HepG2 (cell line): ENCODE results near the gene B3GNT9. TPM values are rescaled to one million over a fixed set of nuclear protein-coding genes. Genes with fewer than 3 reads are reported as not detected.
A peak's percentile ranks its signal among the peaks of the same experiment; 100 is the strongest.

Experiments used
- ASH2L ChIP-seq: fragments of 300-600, 200-600 bp; sonication (generic); IDR thresholded peaks from 2 replicates; pipeline ENCODE4 v1.7.0; 2017; ENCODE audit warnings: low read depth, mild to moderate bottlenecking, moderate library complexity, mixed read lengths, low read length; ENCODE audit not compliant: insufficient read length
- CBX5 ChIP-seq: sonication (generic); formaldehyde crosslinking; IDR thresholded peaks from 2 replicates; pipeline ENCODE4 v1.4.0; 2020; ENCODE audit warnings: missing genetic modification reagents, borderline replicate concordance
- EED ChIP-seq: sonication (generic); formaldehyde crosslinking; IDR thresholded peaks from 2 replicates; pipeline ENCODE4 v1.5.0; 2020; ENCODE audit warnings: mild to moderate bottlenecking, missing genetic modification reagents
- HES4 ChIP-seq: sonication (generic); formaldehyde crosslinking; IDR thresholded peaks from 2 replicates; pipeline ENCODE4 v1.9.0; 2021; ENCODE audit warnings: mild to moderate bottlenecking, missing genetic modification reagents, borderline replicate concordance
- PHF8 ChIP-seq: sonication (generic); formaldehyde crosslinking; IDR thresholded peaks from 2 replicates; pipeline ENCODE4 v1.5.0; 2020; ENCODE audit warnings: missing genetic modification reagents
- RBAK ChIP-seq: sonication (generic); formaldehyde crosslinking; IDR thresholded peaks from 2 replicates; pipeline ENCODE4 v1.5.1; 2020; ENCODE audit warnings: mild to moderate bottlenecking, missing genetic modification reagents
- SMC3 ChIP-seq: IDR thresholded peaks from 2 replicates; pipeline ENCODE4 v1.6.1; 2011; ENCODE audit warnings: low read length, improper control_type of control experiment
- SPEN ChIP-seq: sonication (generic); formaldehyde crosslinking; IDR thresholded peaks from 2 replicates; pipeline ENCODE4 v1.5.1; 2020; ENCODE audit warnings: low read depth, mild to moderate bottlenecking, missing genetic modification reagents
- UBTF ChIP-seq: sonication (generic); formaldehyde crosslinking; IDR thresholded peaks from 2 replicates; pipeline ENCODE4 v1.4.0; 2020; ENCODE audit warnings: mild to moderate bottlenecking, missing genetic modification reagents
- ZFP1 ChIP-seq: IDR thresholded peaks from 2 replicates; pipeline ENCODE4 v1.6.1; 2016
- ZNF138 ChIP-seq: sonication (generic); formaldehyde crosslinking; IDR thresholded peaks from 2 replicates; pipeline ENCODE4 v1.5.0; 2020; ENCODE audit warnings: mild to moderate bottlenecking, low read depth, missing genetic modification reagents
- ZNF20 ChIP-seq: sonication (generic); formaldehyde crosslinking; IDR thresholded peaks from 2 replicates; pipeline ENCODE4 v1.4.0; 2020; ENCODE audit warnings: mild to moderate bottlenecking, moderate library complexity, missing genetic modification reagents
- ZNF225 ChIP-seq: sonication (generic); formaldehyde crosslinking; IDR thresholded peaks from 2 replicates; pipeline ENCODE4 v1.4.0; 2020; ENCODE audit warnings: mild to moderate bottlenecking, missing genetic modification reagents
- ZNF451 ChIP-seq: sonication (generic); formaldehyde crosslinking; IDR thresholded peaks from 2 replicates; pipeline ENCODE4 v1.5.0; 2020; ENCODE audit warnings: mild to moderate bottlenecking, missing genetic modification reagents
- ZNF770 ChIP-seq: sonication (generic); formaldehyde crosslinking; IDR thresholded peaks from 2 replicates; pipeline ENCODE4 v1.5.0; 2020; ENCODE audit warnings: mild to moderate bottlenecking, missing genetic modification reagents
- ZNF775 ChIP-seq: sonication (generic); formaldehyde crosslinking; IDR thresholded peaks from 2 replicates; pipeline ENCODE4 v1.4.0; 2020; ENCODE audit warnings: missing genetic modification reagents, mild to moderate bottlenecking, moderate library complexity, borderline replicate concordance
- ZNF790 ChIP-seq: sonication (generic); formaldehyde crosslinking; IDR thresholded peaks from 2 replicates; pipeline ENCODE4 v1.8.0; 2022; ENCODE audit warnings: missing genetic modification reagents, mild to moderate bottlenecking, borderline replicate concordance
- polyA plus RNA-seq, 8 experiments: library from polyadenylated mRNA; depleted of rRNA in 3 of 8; stranded (reverse) in 7 of 8; unstranded in 1 of 8; fragments of >200 nt; fragmentation: Illumina TruSeq in 4 of 8; extraction: Trizol in 4 of 8; gene quantifications; 2 replicates each; pipeline versions ENCODE4 v1.2.1 to v1.2.3, GENCODE V29; 2011 to 2016; ENCODE audit warnings: low read depth in 4 of 8, missing spikeins in 1 of 8, mixed read lengths in 1 of 8; ENCODE audit not compliant: insufficient read depth in 1 of 8
- total RNA-seq, 5 experiments: library from RNA; depleted of rRNA; stranded (reverse); fragments of >200 nt; fragmentation: Illumina TruSeq; extraction: Trizol; gene quantifications; 2 replicates each; pipeline ENCODE4 v1.2.3, GENCODE V29; 2016; ENCODE audit warnings: low read depth in 1 of 5
- TF ChIP-seq, protein P1 (sequence below): sonication (generic); formaldehyde crosslinking; IDR thresholded peaks from 2 replicates; pipeline ENCODE4 v1.8.0; 2022; ENCODE audit warnings: mild to moderate bottlenecking, missing genetic modification reagents, moderate library complexity
- TF ChIP-seq, protein P2 (sequence below): sonication (generic); formaldehyde crosslinking; conservative IDR thresholded peaks from 2 replicates; pipeline ENCODE4 v1.8.0; 2022; ENCODE audit warnings: low read depth, missing genetic modification reagents
- TF ChIP-seq, protein P3 (sequence below): sonication (generic); formaldehyde crosslinking; IDR thresholded peaks from 2 replicates; pipeline ENCODE4 v1.4.0; 2020; ENCODE audit warnings: missing genetic modification reagents
- TF ChIP-seq, protein P4 (sequence below): sonication (generic); IDR thresholded peaks from 2 replicates; pipeline ENCODE4 v1.6.1; 2016; ENCODE audit warnings: low read depth, borderline replicate concordance

The B3GNT9 gene
- total and polyA plus RNA-seq, 2 of the 13 experiments (the other 11 are each of a cell fraction or from before 2014, with no cell fraction given) = 1.5 to 3.1 TPM

- no peak for TF ChIP-seq SMC3
- TF ChIP-seq ZNF451 (CRISPR knock-in tag) = 0 out of 2 replicates have a peak, but pooled peaks have one; percentile 19
- no peak for TF ChIP-seq RBAK (CRISPR knock-in tag)
- TF ChIP-seq, protein P1, sequence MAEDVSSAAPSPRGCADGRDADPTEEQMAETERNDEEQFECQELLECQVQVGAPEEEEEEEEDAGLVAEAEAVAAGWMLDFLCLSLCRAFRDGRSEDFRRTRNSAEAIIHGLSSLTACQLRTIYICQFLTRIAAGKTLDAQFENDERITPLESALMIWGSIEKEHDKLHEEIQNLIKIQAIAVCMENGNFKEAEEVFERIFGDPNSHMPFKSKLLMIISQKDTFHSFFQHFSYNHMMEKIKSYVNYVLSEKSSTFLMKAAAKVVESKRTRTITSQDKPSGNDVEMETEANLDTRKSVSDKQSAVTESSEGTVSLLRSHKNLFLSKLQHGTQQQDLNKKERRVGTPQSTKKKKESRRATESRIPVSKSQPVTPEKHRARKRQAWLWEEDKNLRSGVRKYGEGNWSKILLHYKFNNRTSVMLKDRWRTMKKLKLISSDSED = peak; percentile 80
- peak; percentile 99 for TF ChIP-seq SPEN (CRISPR knock-in tag)
- peak; percentile 76 for TF ChIP-seq EED (CRISPR knock-in tag)
- peak; percentile 88 for TF ChIP-seq ZNF225 (CRISPR knock-in tag)
- 0 out of 2 replicates have a peak, but pooled peaks have one; percentile 12 for TF ChIP-seq ZNF775 (CRISPR knock-in tag)
- TF ChIP-seq ASH2L = peak; percentile 84
- TF ChIP-seq, protein P2, sequence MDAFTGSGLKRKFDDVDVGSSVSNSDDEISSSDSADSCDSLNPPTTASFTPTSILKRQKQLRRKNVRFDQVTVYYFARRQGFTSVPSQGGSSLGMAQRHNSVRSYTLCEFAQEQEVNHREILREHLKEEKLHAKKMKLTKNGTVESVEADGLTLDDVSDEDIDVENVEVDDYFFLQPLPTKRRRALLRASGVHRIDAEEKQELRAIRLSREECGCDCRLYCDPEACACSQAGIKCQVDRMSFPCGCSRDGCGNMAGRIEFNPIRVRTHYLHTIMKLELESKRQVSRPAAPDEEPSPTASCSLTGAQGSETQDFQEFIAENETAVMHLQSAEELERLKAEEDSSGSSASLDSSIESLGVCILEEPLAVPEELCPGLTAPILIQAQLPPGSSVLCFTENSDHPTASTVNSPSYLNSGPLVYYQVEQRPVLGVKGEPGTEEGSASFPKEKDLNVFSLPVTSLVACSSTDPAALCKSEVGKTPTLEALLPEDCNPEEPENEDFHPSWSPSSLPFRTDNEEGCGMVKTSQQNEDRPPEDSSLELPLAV (CRISPR knock-in tag) = no peak; the same call in 1 of the 2 replicates
- no peak for TF ChIP-seq ZNF20 (CRISPR knock-in tag)
- TF ChIP-seq HES4 (CRISPR knock-in tag) = peak; percentile 95
- TF ChIP-seq, protein P3, sequence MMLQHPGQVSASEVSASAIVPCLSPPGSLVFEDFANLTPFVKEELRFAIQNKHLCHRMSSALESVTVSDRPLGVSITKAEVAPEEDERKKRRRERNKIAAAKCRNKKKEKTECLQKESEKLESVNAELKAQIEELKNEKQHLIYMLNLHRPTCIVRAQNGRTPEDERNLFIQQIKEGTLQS (CRISPR knock-in tag) = no peak
- peak; percentile 90; the same call in 1 of the 2 replicates for TF ChIP-seq UBTF (CRISPR knock-in tag)
- TF ChIP-seq ZNF790 (CRISPR knock-in tag) = 0 out of 2 replicates have a peak, but pooled peaks have one; percentile 51
- TF ChIP-seq PHF8 (CRISPR knock-in tag) = peak; percentile 97
- peak; percentile 41; the same call in 1 of the 2 replicates for TF ChIP-seq ZNF138 (CRISPR knock-in tag)
- TF ChIP-seq ZNF770 = peak; percentile 52; the same call in 1 of the 2 replicates
- peak; percentile 31; the same call in 1 of the 2 replicates for TF ChIP-seq CBX5
- TF ChIP-seq ZFP1 (CRISPR knock-in tag) = no peak
- TF ChIP-seq, protein P4, sequence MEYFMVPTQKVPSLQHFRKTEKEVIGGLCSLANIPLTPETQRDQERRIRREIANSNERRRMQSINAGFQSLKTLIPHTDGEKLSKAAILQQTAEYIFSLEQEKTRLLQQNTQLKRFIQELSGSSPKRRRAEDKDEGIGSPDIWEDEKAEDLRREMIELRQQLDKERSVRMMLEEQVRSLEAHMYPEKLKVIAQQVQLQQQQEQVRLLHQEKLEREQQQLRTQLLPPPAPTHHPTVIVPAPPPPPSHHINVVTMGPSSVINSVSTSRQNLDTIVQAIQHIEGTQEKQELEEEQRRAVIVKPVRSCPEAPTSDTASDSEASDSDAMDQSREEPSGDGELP = peak; percentile 53; the same call in 1 of the 2 replicates
Measured at GRCh38 chr16:67191995-67192681, 41.3 kb upstream of the B3GNT9 start, which contains the start of gene E2F4 (continued).
